Measurements from ENCODE around the gene IFI6. TPM values are rescaled to one million over a fixed set of nuclear protein-coding genes. Genes with fewer than 3 reads are reported as not detected.

Gene IFI6
- total and polyA plus RNA-seq, 7 donors: 9.0 to 245 (median 51.5) TPM

DNA sequence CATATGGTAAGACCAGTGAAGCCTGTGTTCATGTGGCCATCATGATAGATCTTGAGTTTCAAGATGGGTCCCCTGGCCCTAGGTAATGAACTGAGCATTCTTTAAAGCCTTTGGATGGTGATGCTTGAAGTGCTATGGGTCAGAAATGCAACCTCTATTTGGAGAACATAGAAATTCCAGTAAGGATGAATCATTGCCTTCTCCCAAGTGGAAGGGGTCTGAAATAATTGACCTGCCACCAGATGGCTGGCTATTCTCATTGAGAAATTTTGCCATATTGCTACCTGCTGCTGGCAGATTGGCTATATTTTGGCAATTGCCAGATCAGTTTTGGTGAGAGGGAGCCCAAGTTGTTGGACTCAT, 739 bp upstream of the IFI6 start:
- Histone ChIP-seq H3K4me3 (peak overlapping the region in 3 of 4 donors; percentile 37 to 55 (median 55)), H3K27me3 (no peaks in the 10 kb centered on the region), H3K9me3 (no peaks in the 10 kb centered on the region), H3K36me3 (no peaks in the 10 kb centered on the region), H3K27ac (peak overlapping the region; percentile 87 to 93 (median 91)), H3K4me1 (peaks cover 0 to 38% (median 28%) of the 10 kb centered on the region in 4 donors)
- intact Hi-C loops (cut with DNase I): loop anchor here (2.0 to 5.0 kb wide), 2 partner anchors 52 to 100 kb away; partner anchors contain the start of genes FAM76A and STX12
- TF ChIP-seq POLR2AphosphoS5 (IDR thresholded peaks at IDR 0.05) (no peak), POLR2A (IDR thresholded peaks at IDR 0.05) (no peak), EP300 (IDR thresholded peaks at IDR 0.05) (no peak)
- TF ChIP-seq, protein P1, sequence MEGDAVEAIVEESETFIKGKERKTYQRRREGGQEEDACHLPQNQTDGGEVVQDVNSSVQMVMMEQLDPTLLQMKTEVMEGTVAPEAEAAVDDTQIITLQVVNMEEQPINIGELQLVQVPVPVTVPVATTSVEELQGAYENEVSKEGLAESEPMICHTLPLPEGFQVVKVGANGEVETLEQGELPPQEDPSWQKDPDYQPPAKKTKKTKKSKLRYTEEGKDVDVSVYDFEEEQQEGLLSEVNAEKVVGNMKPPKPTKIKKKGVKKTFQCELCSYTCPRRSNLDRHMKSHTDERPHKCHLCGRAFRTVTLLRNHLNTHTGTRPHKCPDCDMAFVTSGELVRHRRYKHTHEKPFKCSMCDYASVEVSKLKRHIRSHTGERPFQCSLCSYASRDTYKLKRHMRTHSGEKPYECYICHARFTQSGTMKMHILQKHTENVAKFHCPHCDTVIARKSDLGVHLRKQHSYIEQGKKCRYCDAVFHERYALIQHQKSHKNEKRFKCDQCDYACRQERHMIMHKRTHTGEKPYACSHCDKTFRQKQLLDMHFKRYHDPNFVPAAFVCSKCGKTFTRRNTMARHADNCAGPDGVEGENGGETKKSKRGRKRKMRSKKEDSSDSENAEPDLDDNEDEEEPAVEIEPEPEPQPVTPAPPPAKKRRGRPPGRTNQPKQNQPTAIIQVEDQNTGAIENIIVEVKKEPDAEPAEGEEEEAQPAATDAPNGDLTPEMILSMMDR (IDR thresholded peaks at IDR 0.05): no peak
- DNase-seq: no peak

DNA sequence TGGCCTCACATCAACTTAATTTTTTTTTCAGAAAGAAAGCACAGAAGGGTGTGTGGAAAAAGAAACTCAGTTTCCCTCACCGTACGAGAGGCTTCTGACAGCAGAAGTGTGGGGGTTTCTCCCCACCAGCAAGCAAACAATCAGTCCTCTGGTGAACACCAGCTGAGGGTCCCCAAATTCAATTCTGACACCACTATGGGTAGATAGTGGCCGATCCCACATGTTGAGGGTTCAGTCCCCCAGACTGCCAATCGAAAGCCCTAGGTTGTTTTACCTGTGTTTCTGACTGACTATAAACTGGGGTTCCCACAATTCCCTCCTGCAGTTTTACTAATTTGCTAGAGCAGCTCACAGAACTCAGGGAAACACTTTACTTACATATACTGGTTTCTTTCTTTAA, 2.1 kb downstream of the IFI6 start:
- Histone ChIP-seq H3K4me3 (no peak overlapping the region), H3K27me3 (no peaks in the 10 kb centered on the region), H3K27ac (peak overlapping the region in 1 of 4 donors; percentile 23), H3K4me1 (peaks cover 0 to 38% (median 28%) of the 10 kb centered on the region in 4 donors), H3K9me3 (no peaks in the 10 kb centered on the region), H3K36me3 (no peaks in the 10 kb centered on the region)
- intact Hi-C loops (cut with DNase I): loop anchor here (5.0 to 10.0 kb wide), 2 partner anchors 102 to 345 kb away; partner anchors contain the start of genes STX12 and TMEM222
- 63 to 84% methylated on average over 4 of the region's 4 CpGs for WGBS, 2 donors
- no peak for TF ChIP-seq POLR2A (IDR thresholded peaks at IDR 0.05)
- no peak for TF ChIP-seq POLR2AphosphoS5 (IDR thresholded peaks at IDR 0.05)
- TF ChIP-seq, protein P1 (IDR thresholded peaks at IDR 0.05): no peak
- no peak for TF ChIP-seq EP300 (IDR thresholded peaks at IDR 0.05)
- no peak for DNase-seq

DNA sequence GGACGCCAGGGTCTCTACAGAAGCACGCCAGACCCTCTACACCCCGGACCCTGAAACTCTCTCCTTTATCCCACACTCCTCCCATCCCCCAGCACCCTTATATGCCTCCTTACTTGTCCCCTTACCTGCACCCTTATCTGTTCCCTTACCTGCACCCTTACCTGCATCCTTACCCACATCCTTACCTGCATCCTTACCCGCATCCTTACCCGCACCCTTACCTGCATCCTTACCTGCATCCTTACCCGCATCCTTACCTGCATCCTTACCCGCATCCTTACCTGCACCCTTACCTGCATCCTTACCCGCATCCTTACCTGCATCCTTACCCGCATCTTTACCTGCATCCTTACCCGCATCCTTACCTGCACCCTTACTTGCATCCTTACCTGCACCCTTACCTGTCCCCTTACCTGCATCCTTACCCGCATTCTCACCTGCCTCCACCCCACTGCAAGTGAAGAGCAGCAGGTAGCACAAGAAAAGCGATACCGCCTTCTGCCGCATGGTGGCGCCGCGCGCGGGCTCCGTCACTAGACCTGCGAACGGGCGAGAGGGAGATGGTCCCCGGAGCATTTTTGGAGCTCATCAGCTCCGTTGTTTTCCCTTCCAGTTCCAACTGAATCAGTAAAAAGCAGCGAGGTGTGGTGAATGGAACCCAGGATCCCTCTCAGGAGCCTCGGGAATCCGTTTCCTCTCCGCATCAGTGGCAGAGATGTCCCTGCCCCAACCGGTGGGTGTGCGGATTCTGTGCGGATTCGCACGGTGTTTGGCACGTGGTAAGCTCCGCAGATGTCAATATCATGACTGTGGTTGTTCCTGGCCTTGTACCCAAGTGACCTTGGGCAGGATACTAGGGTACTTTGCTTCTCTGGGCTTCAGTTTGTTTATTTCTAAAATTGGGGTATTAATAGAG, 2.9 kb downstream of the IFI6 start:
- TF ChIP-seq EP300 (IDR thresholded peaks at IDR 0.05): no peak
- TF ChIP-seq, protein P1 (IDR thresholded peaks at IDR 0.05): peak; percentile 44 to 93 (median 90)
- no peaks in the 10 kb centered on the region for H3K27me3 ChIP-seq
- H3K4me1 ChIP-seq: peaks cover 0 to 38% (median 28%) of the 10 kb centered on the region in 4 donors
- intact Hi-C loops (cut with DNase I): loop anchor here (10.0 kb wide), 1 partner anchor 344 kb away; the partner anchor contains the start of gene TMEM222
- H3K27ac ChIP-seq: peak overlapping the region in 3 of 4 donors; percentile 23 to 55 (median 53)
- 12 to 17% methylated on average over 36 of the region's 36 CpGs for WGBS, 2 donors
- no peaks in the 10 kb centered on the region for H3K9me3 ChIP-seq
- H3K36me3 ChIP-seq: no peaks in the 10 kb centered on the region
- peak overlapping the region; percentile 28 to 47 (median 45) for H3K4me3 ChIP-seq
- DNase-seq: peak; percentile 85

DNA sequence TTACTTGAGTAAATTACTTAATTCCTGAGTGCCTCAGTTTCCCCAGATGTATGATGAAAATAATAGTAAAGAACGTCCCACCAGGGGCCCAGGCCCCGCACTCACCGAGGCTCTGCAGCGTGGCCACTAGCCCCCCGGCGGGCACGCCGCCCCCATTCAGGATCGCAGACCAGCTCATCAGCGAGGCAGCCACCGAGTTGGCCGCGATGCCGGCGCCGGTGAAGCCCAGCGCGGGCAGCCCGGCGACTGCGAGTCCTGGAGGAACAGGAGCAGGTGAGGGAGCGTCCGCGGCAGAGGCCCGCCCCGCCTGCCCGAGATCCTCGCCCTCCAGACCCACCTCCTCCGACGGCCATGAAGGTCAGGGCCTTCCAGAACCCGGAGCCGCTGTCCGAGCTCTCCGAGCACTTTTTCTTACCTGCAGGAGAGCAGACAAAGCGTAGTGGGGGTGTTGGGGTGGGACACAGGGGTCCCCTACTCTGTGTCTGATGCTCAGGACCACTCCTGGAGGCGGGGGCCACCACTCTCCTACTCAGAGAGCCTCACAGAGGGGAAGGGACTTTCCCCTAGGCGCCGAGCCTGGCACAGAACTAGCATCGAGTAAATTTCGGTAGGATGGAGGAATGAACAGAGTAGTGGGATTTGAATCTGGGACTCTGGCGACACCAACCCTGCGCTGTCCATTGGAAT, 3.7 kb downstream of the IFI6 start:
- no peak for DNase-seq
- WGBS, 2 donors: 86 to 90% methylated on average over 42 of the region's 42 CpGs
- peaks cover 0 to 38% (median 28%) of the 10 kb centered on the region in 4 donors for H3K4me1 ChIP-seq

DNA sequence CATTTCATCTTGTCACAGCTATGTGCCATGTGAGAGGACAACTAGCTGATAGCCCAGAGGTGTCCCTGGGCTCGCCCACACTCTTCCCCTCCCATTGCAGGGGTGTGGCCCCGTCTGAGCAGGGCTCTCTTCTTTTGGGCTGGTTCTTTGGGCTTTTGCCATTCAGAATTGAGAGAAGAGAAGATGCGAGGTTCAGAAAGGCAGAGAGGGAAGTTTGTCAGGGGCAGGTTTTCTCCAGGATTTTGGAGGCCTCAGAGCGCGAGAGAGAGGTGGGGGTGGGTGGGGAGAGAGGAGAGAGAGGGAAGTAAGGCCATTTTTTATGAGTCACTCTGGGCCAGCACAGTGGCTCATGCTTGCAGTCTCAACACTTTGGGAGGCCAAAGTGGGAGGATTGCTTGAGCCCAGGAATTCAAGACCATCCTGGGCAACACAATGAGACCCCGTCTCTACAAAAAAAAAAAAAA, 5.2 kb downstream of the IFI6 start:
- Histone ChIP-seq H3K36me3 (no peaks in the 10 kb centered on the region), H3K4me1 (peaks cover 0 to 28% (median 22%) of the 10 kb centered on the region in 4 donors), H3K27me3 (no peaks in the 10 kb centered on the region), H3K9me3 (no peaks in the 10 kb centered on the region), H3K4me3 (no peak overlapping the region), H3K27ac (no peak overlapping the region)
- intact Hi-C loops (cut with DNase I): loop anchor here (10.0 kb wide), 1 partner anchor 342 kb away; the partner anchor contains the start of gene TMEM222
- no peak for DNase-seq
- TF ChIP-seq, protein P1 (IDR thresholded peaks at IDR 0.05): no peak
- TF ChIP-seq POLR2A (IDR thresholded peaks at IDR 0.05): no peak
- TF ChIP-seq POLR2AphosphoS5 (IDR thresholded peaks at IDR 0.05): no peak
- TF ChIP-seq EP300 (IDR thresholded peaks at IDR 0.05): no peak
- 67 to 80% methylated on average over 6 of the region's 6 CpGs for WGBS, 2 donors

More for the DNA sequence above, 3.7 kb downstream of the IFI6 start:
- Histone ChIP-seq H3K27ac (no peak overlapping the region), H3K9me3 (no peaks in the 10 kb centered on the region), H3K27me3 (no peaks in the 10 kb centered on the region), H3K36me3 (no peaks in the 10 kb centered on the region), H3K4me3 (no peak overlapping the region)
- intact Hi-C loops (cut with DNase I): loop anchor here (10.0 kb wide), 1 partner anchor 343 kb away; the partner anchor contains the start of gene TMEM222
- no peak for TF ChIP-seq EP300 (IDR thresholded peaks at IDR 0.05)

Data from sigmoid colon (tissue), 7 donors.